HEK293 (cell line): ENCODE data around the gene MNT.

ENCODE experiments used
- BCL11A ChIP-seq: fragments of 450-650 bp; formaldehyde crosslinking; IDR thresholded peaks from 2 replicates; pipeline ENCODE4 v1.5.1; 2016; ENCODE audit warnings: low read depth, missing biosample characterization, missing genetic modification characterization
- BCL11B ChIP-seq: fragments of 450-650 bp; formaldehyde crosslinking; IDR thresholded peaks from 2 replicates; pipeline ENCODE4 v1.5.1; 2016; ENCODE audit warnings: low read depth, missing biosample characterization, missing genetic modification characterization
- REST ChIP-seq: fragments of 450-650 bp; formaldehyde crosslinking; IDR thresholded peaks from 2 replicates; pipeline ENCODE4 v1.5.1; 2016; ENCODE audit warnings: missing biosample characterization, missing genetic modification characterization
- ZBTB1 ChIP-seq: fragments of 450-650 bp; formaldehyde crosslinking; IDR thresholded peaks from 2 replicates; pipeline ENCODE4 v1.5.1; 2016; ENCODE audit warnings: missing biosample characterization, missing genetic modification characterization
- ZSCAN18 ChIP-seq: fragments of 450-650 bp; formaldehyde crosslinking; IDR thresholded peaks from 2 replicates; pipeline ENCODE4 v1.5.1; 2016; ENCODE audit warnings: missing biosample characterization, missing genetic modification characterization
- TF ChIP-seq, protein P1 (sequence below): fragments of 450-650 bp; formaldehyde crosslinking; IDR thresholded peaks from 2 replicates; pipeline ENCODE4 v1.5.1; 2016; ENCODE audit warnings: missing biosample characterization, missing genetic modification characterization, borderline replicate concordance
- TF ChIP-seq, protein P2 (sequence below): fragments of 450-650 bp; formaldehyde crosslinking; IDR thresholded peaks from 2 replicates; pipeline ENCODE4 v1.5.1; 2016; ENCODE audit warnings: missing biosample characterization, missing genetic modification characterization

DNA sequence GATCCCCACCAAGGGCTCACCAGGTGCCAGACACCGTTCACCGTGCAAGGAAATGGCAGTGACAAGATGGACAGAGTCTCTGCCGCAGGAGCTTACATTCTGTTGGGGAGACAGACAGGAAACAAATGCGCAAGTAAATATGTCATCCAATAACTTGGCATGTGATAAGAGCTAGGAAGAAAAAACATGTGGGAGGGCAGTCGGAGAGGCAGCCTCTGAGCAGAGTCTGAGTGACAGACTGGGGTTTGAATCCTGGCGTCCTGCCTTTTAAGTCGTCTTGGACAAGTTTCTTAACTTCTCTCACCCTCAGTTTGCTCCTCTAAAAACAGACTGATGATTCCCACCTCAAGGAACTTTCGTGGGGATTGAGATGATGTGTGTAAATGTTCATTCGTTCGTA lies 56.3 kb downstream of the MNT start:
- TF ChIP-seq ZBTB1 (no peak), REST (tag by site-specific recombination) (no peak), ZSCAN18 (no peak), BCL11B (tag by site-specific recombination) (no peak), BCL11A (tag by site-specific recombination) (no peak)
- TF ChIP-seq, protein P1, sequence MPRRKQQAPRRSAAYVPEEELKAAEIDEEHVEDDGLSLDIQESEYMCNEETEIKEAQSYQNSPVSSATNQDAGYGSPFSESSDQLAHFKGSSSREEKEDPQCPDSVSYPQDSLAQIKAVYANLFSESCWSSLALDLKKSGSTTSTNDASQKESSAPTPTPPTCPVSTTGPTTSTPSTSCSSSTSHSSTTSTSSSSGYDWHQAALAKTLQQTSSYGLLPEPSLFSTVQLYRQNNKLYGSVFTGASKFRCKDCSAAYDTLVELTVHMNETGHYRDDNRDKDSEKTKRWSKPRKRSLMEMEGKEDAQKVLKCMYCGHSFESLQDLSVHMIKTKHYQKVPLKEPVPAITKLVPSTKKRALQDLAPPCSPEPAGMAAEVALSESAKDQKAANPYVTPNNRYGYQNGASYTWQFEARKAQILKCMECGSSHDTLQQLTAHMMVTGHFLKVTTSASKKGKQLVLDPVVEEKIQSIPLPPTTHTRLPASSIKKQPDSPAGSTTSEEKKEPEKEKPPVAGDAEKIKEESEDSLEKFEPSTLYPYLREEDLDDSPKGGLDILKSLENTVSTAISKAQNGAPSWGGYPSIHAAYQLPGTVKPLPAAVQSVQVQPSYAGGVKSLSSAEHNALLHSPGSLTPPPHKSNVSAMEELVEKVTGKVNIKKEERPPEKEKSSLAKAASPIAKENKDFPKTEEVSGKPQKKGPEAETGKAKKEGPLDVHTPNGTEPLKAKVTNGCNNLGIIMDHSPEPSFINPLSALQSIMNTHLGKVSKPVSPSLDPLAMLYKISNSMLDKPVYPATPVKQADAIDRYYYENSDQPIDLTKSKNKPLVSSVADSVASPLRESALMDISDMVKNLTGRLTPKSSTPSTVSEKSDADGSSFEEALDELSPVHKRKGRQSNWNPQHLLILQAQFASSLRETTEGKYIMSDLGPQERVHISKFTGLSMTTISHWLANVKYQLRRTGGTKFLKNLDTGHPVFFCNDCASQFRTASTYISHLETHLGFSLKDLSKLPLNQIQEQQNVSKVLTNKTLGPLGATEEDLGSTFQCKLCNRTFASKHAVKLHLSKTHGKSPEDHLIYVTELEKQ (tag by site-specific recombination), result no peak
- TF ChIP-seq, protein P2, sequence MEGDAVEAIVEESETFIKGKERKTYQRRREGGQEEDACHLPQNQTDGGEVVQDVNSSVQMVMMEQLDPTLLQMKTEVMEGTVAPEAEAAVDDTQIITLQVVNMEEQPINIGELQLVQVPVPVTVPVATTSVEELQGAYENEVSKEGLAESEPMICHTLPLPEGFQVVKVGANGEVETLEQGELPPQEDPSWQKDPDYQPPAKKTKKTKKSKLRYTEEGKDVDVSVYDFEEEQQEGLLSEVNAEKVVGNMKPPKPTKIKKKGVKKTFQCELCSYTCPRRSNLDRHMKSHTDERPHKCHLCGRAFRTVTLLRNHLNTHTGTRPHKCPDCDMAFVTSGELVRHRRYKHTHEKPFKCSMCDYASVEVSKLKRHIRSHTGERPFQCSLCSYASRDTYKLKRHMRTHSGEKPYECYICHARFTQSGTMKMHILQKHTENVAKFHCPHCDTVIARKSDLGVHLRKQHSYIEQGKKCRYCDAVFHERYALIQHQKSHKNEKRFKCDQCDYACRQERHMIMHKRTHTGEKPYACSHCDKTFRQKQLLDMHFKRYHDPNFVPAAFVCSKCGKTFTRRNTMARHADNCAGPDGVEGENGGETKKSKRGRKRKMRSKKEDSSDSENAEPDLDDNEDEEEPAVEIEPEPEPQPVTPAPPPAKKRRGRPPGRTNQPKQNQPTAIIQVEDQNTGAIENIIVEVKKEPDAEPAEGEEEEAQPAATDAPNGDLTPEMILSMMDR (tag by site-specific recombination), result no peak
